SH-SY5Y (cell line): Measurements from ENCODE around the gene USPL1.
A peak's percentile ranks its signal among the peaks of the same experiment; 100 is the strongest.

Source experiments
- GATA2 ChIP-seq: IDR thresholded peaks from 2 replicates; pipeline ENCODE4 v1.6.1; 2011; ENCODE audit warnings: mild to moderate bottlenecking, low read depth, low read length
- GATA3 ChIP-seq: IDR thresholded peaks from 2 replicates; pipeline ENCODE4 v1.6.1; 2011; ENCODE audit warnings: low read depth, mild to moderate bottlenecking, low read length, moderate library complexity

USPL1 gene

DNA sequence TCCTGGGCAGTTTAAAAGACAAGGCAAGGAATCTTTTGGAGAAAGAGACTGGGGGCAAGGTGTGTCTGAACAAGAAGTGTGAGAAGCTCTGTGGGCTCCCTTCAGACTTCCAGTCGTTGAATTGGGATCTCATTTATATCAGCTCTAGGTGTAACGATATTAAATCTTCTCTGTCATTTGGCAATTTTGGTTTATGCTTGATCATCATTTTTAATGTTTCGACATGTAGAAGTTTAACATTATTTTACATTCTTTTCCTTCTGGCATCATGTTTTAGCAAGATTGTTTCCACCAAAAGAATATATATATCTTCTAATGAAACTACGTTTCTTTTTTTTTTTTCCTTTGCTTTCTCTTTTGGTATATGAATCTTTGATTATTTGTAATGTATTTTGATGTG lies 49.3 kb downstream of the USPL1 start:
- no peak for TF ChIP-seq GATA3
- no peak for TF ChIP-seq GATA2

- TF ChIP-seq GATA2 (no peak), GATA3 (no peak)
Measured at GRCh38 chr13:30668312-30668711, 50.6 kb downstream of the USPL1 start.

DNA sequence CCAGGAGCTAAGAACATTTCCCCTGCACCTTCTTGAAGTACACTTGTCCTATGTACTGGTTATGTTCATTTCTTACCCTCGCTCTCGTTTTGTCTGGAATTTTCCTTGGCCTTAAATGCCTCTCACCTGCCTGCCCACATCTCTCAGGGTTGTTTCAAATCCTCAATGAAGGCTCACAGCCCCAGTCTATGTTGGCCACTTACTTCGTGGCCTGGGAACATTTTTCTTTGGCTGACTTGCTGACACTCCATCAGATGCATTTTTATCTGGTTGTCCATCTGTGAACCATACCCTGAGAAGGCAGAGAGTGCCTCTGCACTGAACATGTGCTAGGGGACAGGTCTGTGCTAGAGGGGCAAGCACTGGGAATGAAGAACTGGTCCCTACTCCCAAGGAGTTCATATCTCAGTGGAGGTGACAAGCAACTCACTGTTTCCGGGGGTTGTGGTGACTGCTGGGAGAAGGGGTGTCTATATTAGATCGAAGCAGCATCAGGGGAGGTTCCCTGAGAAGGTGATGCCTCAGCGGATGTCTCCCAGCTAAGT lies 53.6 kb downstream of the USPL1 start:
- TF ChIP-seq GATA2 (no peak), GATA3 (no peak)

- no peak for TF ChIP-seq GATA3
- no peak; the same call in 1 of the 2 replicates for TF ChIP-seq GATA2
Measured at GRCh38 chr13:30673669-30674521, 56.2 kb downstream of the USPL1 start.

GRCh38 chr13:30675717-30676116 lies 58.0 kb downstream of the USPL1 start:
- TF ChIP-seq GATA2 (no peak), GATA3 (no peak)

GRCh38 chr13:30676672-30677071 lies 59.0 kb downstream of the USPL1 start:
- no peak for TF ChIP-seq GATA2
- TF ChIP-seq GATA3, result no peak

DNA sequence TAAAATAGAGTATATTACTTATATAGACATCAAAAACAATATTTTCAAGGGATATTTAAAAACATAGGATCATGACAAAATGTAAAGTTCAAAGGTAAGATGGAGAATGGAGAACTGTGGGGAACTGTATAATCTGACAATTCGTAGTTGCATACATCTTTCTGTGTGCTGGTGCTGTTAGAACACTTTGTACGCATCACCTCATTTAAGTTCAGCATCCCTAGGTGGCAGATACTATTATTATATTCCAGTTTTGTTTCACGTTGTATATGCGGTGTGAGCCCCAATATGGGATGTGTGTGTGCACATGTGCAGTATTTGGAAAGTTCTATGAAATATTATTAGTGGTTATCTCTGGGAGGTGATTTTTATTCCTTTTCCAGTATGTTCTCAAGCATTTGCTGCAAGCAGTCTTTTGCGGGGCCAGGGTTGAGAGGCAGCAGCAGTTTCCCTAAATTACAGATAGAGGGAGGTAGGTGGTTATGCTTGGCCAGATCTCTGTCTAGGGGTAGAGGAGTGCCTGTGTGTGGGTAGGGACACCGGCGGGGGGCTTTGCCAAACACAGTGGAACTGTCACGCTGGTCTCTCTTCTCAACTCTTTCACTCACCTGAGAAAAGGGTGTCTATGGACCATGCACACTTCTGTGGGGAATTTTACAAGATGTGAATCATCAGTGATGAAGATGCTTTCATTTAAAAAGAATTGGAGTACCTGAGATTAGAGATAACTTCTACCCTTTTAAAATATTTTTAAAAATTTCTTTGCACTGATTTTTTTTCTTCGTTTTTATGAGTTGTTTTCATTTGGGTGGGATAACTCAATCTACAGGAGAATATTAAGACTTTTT lies 62.0 kb downstream of the USPL1 start:
- no peak for TF ChIP-seq GATA3
- TF ChIP-seq GATA2, result no peak

DNA sequence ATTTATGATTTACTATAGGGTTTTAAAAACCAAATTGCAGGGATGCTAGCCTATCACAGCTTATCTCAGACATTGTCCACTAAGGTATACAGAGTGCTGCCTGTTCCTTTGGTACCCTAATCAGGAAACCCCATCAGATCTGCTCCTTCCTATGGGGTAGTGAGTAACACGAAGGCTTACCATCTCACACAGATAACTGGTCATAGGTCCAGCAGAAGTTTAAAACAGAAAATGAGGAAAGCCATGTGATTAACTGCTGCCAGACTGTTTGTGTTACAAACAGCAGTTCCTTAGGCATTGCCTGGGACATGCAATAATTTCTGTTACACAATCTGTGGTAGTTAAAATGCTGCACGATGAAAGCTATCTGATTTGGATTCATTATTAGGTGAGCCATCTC lies 64.1 kb downstream of the USPL1 start:
- TF ChIP-seq GATA3 (no peak), GATA2 (peak; percentile 34; the same call in 1 of the 2 replicates)

- TF ChIP-seq GATA3 (no peak), GATA2 (no peak)
Measured at GRCh38 chr13:30685320-30685859, 67.7 kb downstream of the USPL1 start.

DNA sequence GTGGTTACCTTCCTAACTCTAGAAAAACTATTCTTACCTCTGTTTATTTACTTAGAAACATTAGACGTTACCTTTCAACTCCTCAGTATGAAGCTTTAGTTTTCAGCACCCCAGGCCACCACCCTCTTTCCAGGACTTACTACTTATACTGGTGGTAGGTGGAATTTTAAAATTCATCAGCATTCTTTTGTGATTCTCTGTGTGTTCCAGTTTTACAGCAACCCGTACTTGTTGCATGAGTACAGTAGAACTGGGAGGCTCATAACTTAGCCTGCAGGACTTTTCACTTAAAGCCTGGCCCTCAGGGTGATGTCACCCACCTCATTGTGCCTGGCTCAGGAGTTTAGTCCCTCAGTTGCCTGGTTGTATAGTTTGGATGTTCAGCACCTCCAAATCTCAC lies 68.3 kb downstream of the USPL1 start:
- no peak for TF ChIP-seq GATA3
- TF ChIP-seq GATA2, result no peak

- TF ChIP-seq GATA2 (no peak), GATA3 (no peak)
Measured at GRCh38 chr13:30687601-30688000, 69.9 kb downstream of the USPL1 start.

DNA sequence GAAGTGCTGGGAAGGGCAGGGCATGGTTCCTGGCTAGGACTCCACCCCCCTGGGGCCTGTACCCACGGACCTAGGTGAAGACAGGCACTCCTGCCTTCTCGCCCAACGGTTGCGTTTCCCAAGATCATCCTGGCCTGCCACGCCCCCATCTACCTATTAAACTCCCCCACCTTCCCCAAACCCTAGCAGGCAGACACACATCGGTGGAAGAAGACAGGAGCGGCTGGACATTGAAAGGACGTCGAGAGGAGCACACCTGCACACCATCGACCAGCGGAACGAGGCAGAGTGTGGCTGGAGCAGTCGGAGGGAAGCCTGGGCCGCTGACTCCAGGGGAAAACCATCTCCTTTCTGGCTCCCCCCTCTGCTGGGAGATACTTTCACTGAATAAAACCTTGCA lies 72.0 kb downstream of the USPL1 start:
- no peak for TF ChIP-seq GATA2
- TF ChIP-seq GATA3, result no peak

GRCh38 chr13:30690282-30691188 lies 72.8 kb downstream of the USPL1 start:
- TF ChIP-seq GATA2, result no peak
- TF ChIP-seq GATA3, result no peak
